A673 (cell line): ENCODE results near the gene PRR30. TPM values are rescaled to one million over a fixed set of nuclear protein-coding genes. Genes with fewer than 3 reads are reported as not detected.
A peak's percentile ranks its signal among the peaks of the same experiment; 100 is the strongest.

Source experiments
- BruUV-seq: library from RNA; stranded (reverse); fragments of 400-500 nt; replicated peaks from 2 replicates; lab custom pipeline; 2021; lab: Mats Ljungman, UMichigan
- CTCF ChIA-PET: fragments of 300-600 bp; sonication (Branson Sonifier 250); formaldehyde crosslinking; loops from one replicate; lab custom pipeline; 2022; ENCODE audit warnings: antibody characterized with exemption; lab: Charles Lee
- POLR2A ChIA-PET: fragments of 300-600 bp; sonication (Branson Sonifier 250); formaldehyde crosslinking; loops from one replicate; lab custom pipeline; 2022; ENCODE audit warnings: antibody characterized with exemption; ENCODE audit not compliant: low non-redundant PET; lab: Charles Lee
- DNase-seq: peaks from one replicate; pipeline ENCODE4 v3.0.0-alpha.2; 2015; ENCODE audit warnings: low spot score
- H3K27ac ChIP-seq: fragments of 200-600 bp; sonication (generic); 2 replicates; pipeline ENCODE4 v1.5.1; 2016; ENCODE audit warnings: mixed run types, low read depth, mild to moderate bottlenecking, mixed read lengths, antibody characterized with exemption, low read length; ENCODE audit not compliant: poor library complexity, severe bottlenecking
- H3K27me3 ChIP-seq: fragments of 200-600 bp; sonication (generic); replicated peaks from 2 replicates; pipeline ENCODE4 v1.6.1; 2017; ENCODE audit warnings: mixed run types, low read depth, mild to moderate bottlenecking, mixed read lengths, antibody characterized with exemption, low read length; ENCODE audit not compliant: insufficient read depth, poor library complexity
- H3K36me3 ChIP-seq: fragments of 200-600 bp; sonication (generic); 2 replicates; pipeline ENCODE4 v1.6.1; 2016; ENCODE audit warnings: mixed run types, mild to moderate bottlenecking, mixed read lengths, antibody characterized with exemption, low read length; ENCODE audit not compliant: insufficient read depth, poor library complexity, severe bottlenecking
- H3K4me1 ChIP-seq: fragments of 200-600 bp; sonication (generic); 2 replicates; pipeline ENCODE4 v1.6.1; 2017; ENCODE audit warnings: mixed run types, mild to moderate bottlenecking, mixed read lengths, antibody characterized with exemption, low read length; ENCODE audit not compliant: insufficient read depth, poor library complexity, severe bottlenecking
- H3K4me3 ChIP-seq: fragments of 200-600 bp; sonication (generic); 2 replicates; pipeline ENCODE4 v1.5.1; 2016; ENCODE audit warnings: low read depth, mixed run types, mild to moderate bottlenecking, mixed read lengths, low read length; ENCODE audit not compliant: poor library complexity, severe bottlenecking
- H3K9me3 ChIP-seq: fragments of 200-600 bp; sonication (generic); 2 replicates; pipeline ENCODE4 v1.6.1; 2016; ENCODE audit warnings: mixed run types, low read depth, mild to moderate bottlenecking, mixed read lengths, antibody characterized with exemption, low read length; ENCODE audit not compliant: poor library complexity, severe bottlenecking
- CTCF ChIP-seq: fragments of 300-800, 200-600 bp; sonication (generic); conservative IDR thresholded peaks from 2 replicates; pipeline ENCODE4 v1.5.1; 2017; ENCODE audit warnings: low read depth, mild to moderate bottlenecking, antibody characterized with exemption, low read length, moderate library complexity, mixed read lengths
- EZH2 ChIP-seq: fragments of 200-600 bp; sonication (generic); IDR thresholded peaks from 2 replicates; pipeline ENCODE4 v1.6.1; 2017; ENCODE audit warnings: borderline replicate concordance, low read depth, mild to moderate bottlenecking, mixed read lengths, antibody characterized with exemption, low read length; ENCODE audit not compliant: poor library complexity, severe bottlenecking
- intact Hi-C: fragments of 100-400 bp; cut with micrococcal nuclease; formaldehyde crosslinking; loops from one replicate; pipeline ENCODE4 v1.10.0; 2022; ENCODE audit not compliant: unreplicated experiment
- total RNA-seq: library from RNA; stranded (reverse); gene quantifications from 2 replicates; pipeline ENCODE4 v1.2.3, GENCODE V29; 2021

PRR30 gene
- total RNA-seq, 1 experiment from 2014 or later: not detected

- no peaks in the 10 kb centered on the region for H3K9me3 ChIP-seq
- H3K4me3 ChIP-seq: no peak overlapping the region
- H3K27ac ChIP-seq: no peak overlapping the region
- H3K27me3 ChIP-seq: no peaks in the 10 kb centered on the region
- BruUV-seq: no TSS peak
- ChIA-PET CTCF (no interaction called here), POLR2A (no interaction called here)
- H3K4me1 ChIP-seq: peaks cover 7% of the 10 kb centered on the region
- no peak for TF ChIP-seq EZH2
- no peak for TF ChIP-seq CTCF
- peaks cover 14% of the 10 kb centered on the region for H3K36me3 ChIP-seq
- intact Hi-C loops: no loop called here
- DNase-seq: no peak
Measured at GRCh38 chr2:27136751-27137150, 2.5 kb downstream of the PRR30 start.

GRCh38 chr2:27135478-27135955, 3.7 kb downstream of the PRR30 start:
- ChIA-PET CTCF (no interaction called here), POLR2A (no interaction called here)
- intact Hi-C loops: no loop called here
- Histone ChIP-seq H3K36me3 (peaks cover 26% of the 10 kb centered on the region), H3K4me3 (no peak overlapping the region), H3K9me3 (no peaks in the 10 kb centered on the region), H3K27ac (no peak overlapping the region), H3K4me1 (peaks cover 7% of the 10 kb centered on the region), H3K27me3 (no peaks in the 10 kb centered on the region)
- no peak for DNase-seq
- TF ChIP-seq CTCF (no peak), EZH2 (no peak)
- no TSS peak for BruUV-seq

- CTCF ChIA-PET: interaction anchor here (0.7 kb wide), 1 partner anchor 321 kb away, joined by 6 read pairs; no protein-coding TSS in a partner anchor
- H3K27me3 ChIP-seq: no peaks in the 10 kb centered on the region
- no peaks in the 10 kb centered on the region for H3K9me3 ChIP-seq
- H3K27ac ChIP-seq: no peak overlapping the region
- H3K4me1 ChIP-seq: peaks cover 7% of the 10 kb centered on the region
- no peak for TF ChIP-seq EZH2
- TF ChIP-seq CTCF: no peak
- H3K4me3 ChIP-seq: peak overlapping the region; percentile 81
- POLR2A ChIA-PET: no interaction called here
- H3K36me3 ChIP-seq: peaks cover 29% of the 10 kb centered on the region
- DNase-seq: no peak
- no TSS peak for BruUV-seq
- intact Hi-C loops: no loop called here
Measured at GRCh38 chr2:27134781-27135477, 4.3 kb downstream of the PRR30 start.
